Measurements from ENCODE around the gene UXS1.
"Not testable (repeated sequence)": the region's sequence is repeated elsewhere in the genome, so short reads cannot be mapped to it uniquely, and the experiment has no call there.

UXS1 gene

GRCh38 chr2:106193977-106194778, at the start of gene UXS1:
UXS1 (minus strand) TSS chr2:106194301; CDS start chr2:106194241, 60 bp downstream.
- peak; percentile 96 for DNase-seq

GRCh38 chr2:106239491-106239890, 45.4 kb upstream of the UXS1 start:
- not testable (repeated sequence) for DNase-seq

- DNase-seq = not testable (repeated sequence)
Measured at GRCh38 chr2:106235392-106235791, 41.3 kb upstream of the UXS1 start.

GRCh38 chr2:106233350-106233706, 39.2 kb upstream of the UXS1 start:
- no peak for DNase-seq

- no peak for DNase-seq
Measured at GRCh38 chr2:106232638-106233349, 38.7 kb upstream of the UXS1 start.

- no peak for DNase-seq
Measured at GRCh38 chr2:106223347-106223746, 29.2 kb upstream of the UXS1 start.

- not testable (repeated sequence) for DNase-seq
Measured at GRCh38 chr2:106222057-106222456, 28.0 kb upstream of the UXS1 start.

- DNase-seq = no peak
Measured at GRCh38 chr2:106219813-106220212, 25.7 kb upstream of the UXS1 start.

GRCh38 chr2:106219157-106219556, 25.1 kb upstream of the UXS1 start:
- DNase-seq = not testable (repeated sequence)

GRCh38 chr2:106208874-106209273, 14.8 kb upstream of the UXS1 start:
- no peak for DNase-seq

- no peak for DNase-seq
Measured at GRCh38 chr2:106208399-106208798, 14.3 kb upstream of the UXS1 start.

GRCh38 chr2:106207246-106207645, 13.1 kb upstream of the UXS1 start:
- no peak for DNase-seq

- no peak for DNase-seq
Measured at GRCh38 chr2:106205488-106205887, 11.4 kb upstream of the UXS1 start.

GRCh38 chr2:106204551-106204950, 10.4 kb upstream of the UXS1 start:
- not testable (repeated sequence) for DNase-seq

GRCh38 chr2:106201661-106202060, 7.6 kb upstream of the UXS1 start:
- no peak for DNase-seq

- DNase-seq = no peak
Measured at GRCh38 chr2:106197878-106198277, 3.8 kb upstream of the UXS1 start.

GRCh38 chr2:106195981-106196380, 1.9 kb upstream of the UXS1 start:
- no peak for DNase-seq

- no peak for DNase-seq
Measured at GRCh38 chr2:106195456-106195855, 1.4 kb upstream of the UXS1 start.

GRCh38 chr2:106193690-106193976, 468 bp downstream of the UXS1 start:
- DNase-seq = no peak

GRCh38 chr2:106192752-106193689, 1.1 kb downstream of the UXS1 start:
- peak; percentile 53 for DNase-seq

- DNase-seq = no peak
Measured at GRCh38 chr2:106191511-106192016, 2.5 kb downstream of the UXS1 start.

GRCh38 chr2:106189764-106190468, 4.2 kb downstream of the UXS1 start:
- no peak for DNase-seq

GRCh38 chr2:106189325-106189724, 4.8 kb downstream of the UXS1 start:
- DNase-seq = no peak

Data from stimulated activated naive CD4-positive, alpha-beta T cell treated with Interleukin-2 at 50 U/mL for 16 hours (primary cell).